GM18505 (cell line): ENCODE results near the gene PROB1.
"Not testable (repeated sequence)": the region's sequence is repeated elsewhere in the genome, so short reads cannot be mapped to it uniquely, and the experiment has no call there.

ENCODE experiments used
- ATAC-seq: cut with Tn5 transposase; IDR thresholded peaks from one replicate; pipeline ENCODE4 v1.9.1; 2021; ENCODE audit not compliant: unreplicated experiment
- POLR2A ChIP-seq: IDR thresholded peaks from 4 replicates; pipeline ENCODE4 v1.6.1; 2011; ENCODE audit warnings: borderline replicate concordance; ENCODE audit not compliant: insufficient read depth, insufficient read length; ENCODE audit errors: extremely low read depth

Gene PROB1

DNA sequence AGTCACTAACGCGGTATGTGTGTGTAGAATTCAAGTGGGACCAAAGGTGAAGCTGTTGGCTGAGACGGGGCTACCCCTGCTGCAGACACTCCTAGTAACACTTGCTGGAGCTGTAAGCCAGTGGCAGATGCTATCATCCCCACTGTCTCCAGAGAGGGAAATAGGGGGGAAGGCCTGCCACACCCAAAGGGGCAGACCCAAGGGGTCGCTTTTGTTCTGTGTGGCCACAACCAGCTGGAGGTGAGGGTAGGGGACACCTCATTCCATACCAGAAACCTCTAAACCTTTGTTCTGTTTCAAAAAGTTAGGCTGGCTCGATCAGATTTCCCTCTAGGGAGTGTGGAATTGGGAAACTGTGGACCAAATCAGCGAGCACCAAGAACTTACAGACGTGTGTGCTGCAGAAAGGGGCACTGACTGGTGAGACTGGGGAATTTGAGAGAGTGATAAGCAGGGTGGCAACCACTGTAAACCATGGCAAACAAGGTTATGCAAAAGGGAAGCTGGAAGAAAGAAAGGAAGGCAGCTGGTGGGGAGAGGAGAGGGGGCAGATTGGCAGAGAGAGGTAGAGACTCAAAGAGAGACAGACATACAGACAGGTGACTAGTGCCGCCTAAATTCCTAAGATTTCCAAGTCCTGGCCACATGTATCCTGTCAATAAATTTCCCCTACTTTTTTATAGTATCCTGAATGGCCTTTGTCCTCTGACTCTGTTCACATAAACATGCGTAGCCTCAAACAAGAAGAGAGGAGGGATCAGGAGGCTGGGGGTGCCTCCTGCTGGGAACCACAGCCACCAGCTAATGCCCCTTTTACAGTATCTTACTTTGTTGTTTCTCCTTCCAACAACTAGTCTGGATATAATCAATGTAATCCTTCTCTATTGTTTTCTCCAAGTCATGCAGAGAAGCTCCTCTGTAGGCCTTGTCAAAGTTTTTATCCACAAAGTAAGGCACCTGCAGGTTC is 24.6 kb upstream of the PROB1 start:
- no peak for ATAC-seq
- no peak for TF ChIP-seq POLR2A

DNA sequence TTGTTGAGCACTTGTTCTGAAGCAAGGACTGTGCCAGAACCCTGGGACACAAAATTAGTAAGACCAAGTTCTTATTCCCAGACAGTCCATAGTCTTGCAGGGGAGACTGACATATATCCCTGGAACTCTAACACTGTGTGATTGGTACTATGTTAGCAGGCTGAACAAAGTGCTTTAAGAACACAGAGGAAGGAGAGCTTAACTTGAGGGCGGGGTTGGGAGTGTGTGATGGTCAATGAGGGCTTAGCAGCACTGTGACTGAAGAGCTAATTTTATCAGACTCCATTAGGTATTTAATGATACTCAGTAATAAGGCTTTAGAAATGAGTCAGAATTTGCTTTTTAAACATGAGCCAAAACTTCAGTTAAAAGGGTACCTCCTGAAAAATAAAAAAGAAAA is 23.9 kb upstream of the PROB1 start:
- ATAC-seq = no peak
- TF ChIP-seq POLR2A = no peak

DNA sequence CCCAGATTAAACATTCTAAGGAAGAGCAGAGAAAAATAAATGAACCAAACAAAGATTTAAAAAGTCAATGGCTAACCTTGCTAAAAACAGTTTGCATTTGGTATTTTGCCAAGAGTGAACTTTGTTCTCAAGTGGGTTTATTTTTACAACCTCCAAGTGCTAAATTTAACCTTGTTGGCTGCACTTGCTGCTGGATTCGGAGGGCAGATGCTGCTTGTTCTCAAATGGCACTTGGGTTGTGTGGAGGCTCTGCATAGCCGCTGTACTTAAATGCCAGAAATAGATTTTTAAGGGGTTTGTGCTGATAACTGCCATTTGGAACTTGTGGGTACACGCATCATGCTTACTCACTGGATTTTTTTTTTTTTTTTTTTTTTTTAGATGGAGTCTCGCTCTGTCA is 22.3 kb upstream of the PROB1 start:
- no peak for TF ChIP-seq POLR2A
- ATAC-seq = no peak

DNA sequence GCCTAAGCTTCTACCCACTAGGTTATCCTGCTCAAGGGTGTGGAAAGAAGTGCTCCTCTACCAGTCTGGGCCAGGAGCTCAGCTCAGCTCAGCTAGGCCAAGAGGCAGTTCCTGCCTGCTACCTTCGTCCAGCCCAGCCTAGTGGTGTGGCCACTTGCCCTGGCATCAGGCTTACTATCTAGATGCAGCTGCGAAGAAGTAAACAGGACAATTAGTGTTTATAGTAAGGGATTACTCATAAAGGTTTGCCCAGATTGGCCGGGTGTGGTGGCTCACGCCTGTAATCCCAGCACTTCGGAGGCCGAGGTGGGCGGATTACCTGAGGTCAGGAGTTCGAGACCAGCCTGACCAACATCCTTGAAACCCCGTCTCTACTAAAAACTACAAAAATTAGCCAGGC is 21.7 kb upstream of the PROB1 start:
- no peak for ATAC-seq
- TF ChIP-seq POLR2A = no peak

DNA sequence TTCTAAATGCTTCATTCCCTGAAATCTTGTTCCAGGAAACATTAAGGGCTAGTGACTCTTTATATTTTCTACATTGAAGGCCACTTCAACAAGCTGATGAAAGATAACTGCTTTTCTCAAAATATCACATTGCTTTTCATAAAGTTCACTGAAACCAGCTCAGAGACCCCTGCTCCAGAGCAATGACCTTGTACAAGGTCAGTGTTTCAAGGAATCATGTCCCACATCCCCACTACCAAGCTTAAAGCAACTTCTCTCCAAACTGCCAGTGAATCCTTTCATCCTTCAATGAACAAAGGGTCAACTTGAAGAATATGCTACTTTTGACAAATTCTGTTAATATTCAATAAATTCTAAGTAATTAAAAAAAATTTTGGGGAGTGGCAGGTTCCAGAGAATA is 21.0 kb upstream of the PROB1 start:
- no peak for ATAC-seq
- TF ChIP-seq POLR2A = no peak

DNA sequence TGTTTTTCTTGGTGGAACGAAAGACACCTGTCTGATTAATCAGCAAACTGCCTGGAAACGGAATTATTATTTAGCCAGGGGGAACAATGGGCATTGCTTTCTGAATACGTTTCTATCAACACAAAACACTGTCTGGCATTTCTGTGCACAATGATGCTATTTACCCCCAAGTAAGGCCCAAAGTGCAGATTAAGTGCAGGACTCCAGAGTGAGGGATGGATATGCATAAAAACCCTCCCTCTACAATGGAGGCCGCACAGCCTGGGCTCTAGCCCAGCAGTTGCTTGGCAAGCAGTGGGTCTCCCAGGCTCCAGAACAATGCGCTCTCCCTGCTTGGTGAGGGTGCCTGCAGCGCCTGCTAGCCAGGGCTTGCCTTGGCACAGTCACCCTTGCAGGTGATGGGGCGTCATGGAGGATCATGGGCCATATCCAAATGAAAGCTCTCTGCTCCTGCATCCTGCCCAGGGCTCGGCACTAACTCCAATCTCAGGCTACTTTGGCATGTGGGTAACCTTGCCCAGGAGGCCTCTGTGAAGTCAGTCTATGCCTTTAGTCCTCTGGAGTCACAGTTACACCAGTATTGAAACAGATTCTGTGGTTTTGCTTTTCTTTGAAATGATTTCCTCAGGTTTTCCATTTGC is 20.4 kb upstream of the PROB1 start:
- ATAC-seq = no peak
- TF ChIP-seq POLR2A = no peak

DNA sequence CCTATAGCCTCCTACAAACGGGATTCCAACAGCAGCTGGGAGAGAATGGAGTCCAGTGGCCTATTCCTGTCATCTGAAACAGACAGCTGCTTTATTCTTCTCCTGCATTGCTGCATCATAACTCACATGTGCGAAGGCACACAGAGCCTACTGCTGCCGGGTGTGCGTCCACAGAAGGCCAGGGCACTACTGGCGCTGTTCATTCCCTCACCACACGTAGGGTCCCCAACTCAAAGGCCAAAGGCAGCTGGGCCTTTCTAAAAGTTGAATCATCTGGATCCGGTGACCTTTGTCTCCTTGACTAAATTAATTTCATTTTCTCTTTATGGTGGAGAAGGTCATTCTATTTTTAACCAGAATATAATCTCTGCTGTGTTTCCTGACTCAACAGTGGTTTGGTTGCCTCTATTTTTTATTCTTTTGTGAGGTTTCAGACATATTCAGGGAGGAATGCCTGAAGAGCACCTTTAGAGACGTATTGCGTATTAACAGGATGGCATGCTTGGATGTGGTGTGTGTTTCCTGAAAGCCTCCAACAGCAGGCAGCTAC is 19.8 kb upstream of the PROB1 start:
- no peak for ATAC-seq

DNA sequence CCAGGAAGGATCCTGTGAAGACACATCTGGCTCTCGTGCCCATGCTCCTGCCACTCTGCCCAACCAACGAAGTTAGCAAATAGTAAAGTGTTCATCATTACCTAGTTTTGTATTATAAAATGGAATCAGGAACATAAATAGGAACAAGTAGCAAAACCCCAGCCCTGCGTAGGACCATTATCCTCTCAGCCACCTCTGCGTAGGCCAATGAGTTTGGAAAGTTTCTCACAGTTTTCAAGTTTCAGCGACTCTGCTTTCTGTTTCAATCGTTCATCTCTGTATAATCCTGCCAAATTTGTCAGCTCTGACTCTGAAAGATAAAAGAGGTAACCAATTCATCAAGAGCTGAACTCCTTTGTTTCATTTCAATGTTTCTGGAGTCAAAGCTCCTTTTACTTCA is 19.1 kb upstream of the PROB1 start:
- TF ChIP-seq POLR2A = no peak
- no peak for ATAC-seq

More for the DNA sequence above, 19.8 kb upstream of the PROB1 start:
- TF ChIP-seq POLR2A = no peak

DNA sequence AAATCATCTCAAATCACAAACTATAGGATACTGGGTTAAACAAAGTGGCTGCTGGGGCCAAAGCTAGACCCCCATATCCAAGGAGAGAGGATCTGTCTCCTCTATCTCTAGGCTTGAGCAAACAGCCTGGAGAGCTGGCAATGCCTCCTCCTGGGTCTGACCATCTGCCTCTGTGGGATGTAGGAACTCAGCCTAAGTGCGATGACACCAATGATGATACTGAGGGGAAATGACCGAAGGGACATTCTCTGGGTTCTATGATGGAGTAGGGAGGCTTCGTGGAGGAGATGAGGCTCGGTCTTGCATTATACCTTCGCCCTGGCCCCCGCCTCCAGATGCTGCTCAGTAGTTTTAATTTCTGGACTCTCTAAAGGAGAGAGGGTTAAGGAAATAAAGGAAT is 18.2 kb upstream of the PROB1 start:
- no peak for TF ChIP-seq POLR2A
- ATAC-seq = no peak

DNA sequence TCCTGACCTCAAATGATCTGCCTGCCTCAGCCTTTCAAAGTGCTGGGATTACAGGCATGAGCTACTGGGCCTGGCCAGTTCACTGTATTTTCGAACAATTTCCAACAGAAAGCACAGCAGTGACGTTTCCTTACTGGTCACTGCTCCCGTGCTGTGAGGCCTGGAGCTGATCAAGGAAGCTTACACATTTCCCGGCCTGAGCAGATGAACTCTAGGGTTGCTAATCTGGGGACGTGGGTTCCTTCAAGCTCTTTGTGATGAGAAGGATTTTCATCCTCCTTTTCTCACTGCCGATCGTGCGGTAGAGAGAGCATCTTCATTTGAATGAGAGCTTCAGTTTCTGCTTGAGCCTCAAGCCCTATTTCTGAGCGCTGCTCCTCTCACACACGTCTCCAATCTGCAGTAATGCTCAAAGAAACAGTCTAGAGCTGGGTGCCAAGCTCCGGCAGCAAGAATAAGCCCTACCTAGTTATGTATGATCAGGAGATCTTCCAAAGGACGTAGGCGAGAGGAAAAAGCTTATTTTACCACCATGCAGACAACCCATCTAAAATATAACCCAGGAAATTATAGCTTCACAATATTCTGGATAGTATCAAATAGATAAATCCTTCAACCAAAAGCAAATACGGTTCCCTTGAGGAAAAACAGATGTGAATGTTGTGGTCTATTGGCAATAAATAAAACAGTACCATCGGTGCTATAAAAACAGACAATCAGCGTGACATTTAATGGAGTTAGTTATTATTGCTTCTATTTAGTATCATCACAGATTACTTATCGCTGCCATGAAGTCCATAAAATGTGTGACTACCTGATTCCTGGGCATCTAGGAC is 16.3 kb upstream of the PROB1 start:
- ATAC-seq = no peak
- no peak for TF ChIP-seq POLR2A

DNA sequence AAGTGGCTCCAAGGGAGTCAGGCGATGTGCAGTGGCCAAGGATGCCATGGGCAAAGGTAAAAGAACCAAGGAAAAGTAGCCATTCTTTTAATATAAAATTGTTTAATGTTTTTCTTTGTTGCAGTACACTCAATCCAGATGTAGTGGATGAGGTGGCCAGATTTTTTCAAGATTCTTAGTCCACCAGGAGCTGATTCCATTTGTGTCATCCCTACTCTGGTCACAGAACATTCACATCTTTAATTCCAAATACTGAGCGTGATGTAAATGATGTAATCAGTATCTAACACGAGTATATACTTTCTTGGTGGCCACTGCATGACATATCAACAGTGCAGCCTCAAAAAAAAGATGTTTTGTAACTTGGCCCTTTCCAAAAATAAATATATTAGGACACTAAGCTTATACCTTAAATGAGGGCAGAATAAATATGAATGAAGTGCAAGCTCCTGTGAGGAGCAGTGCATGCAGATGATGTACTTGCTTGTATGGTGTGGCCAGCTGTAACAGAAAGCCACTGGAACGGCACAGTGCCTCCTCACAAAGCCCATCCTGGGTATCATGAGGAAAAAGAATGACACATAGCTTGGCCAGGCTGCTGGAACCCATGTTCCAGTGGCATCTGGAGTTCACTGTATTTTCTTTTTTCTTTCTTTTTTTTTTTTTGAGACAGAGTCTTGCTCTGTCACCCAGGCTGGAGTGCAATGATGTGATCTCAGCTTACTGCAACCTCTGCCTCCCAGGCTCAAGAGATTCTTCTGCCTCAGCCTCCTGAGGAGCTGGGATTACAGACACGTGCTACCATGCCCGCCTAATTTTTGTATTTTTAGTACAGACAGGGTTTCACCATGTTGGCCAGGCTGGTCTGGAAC is 15.5 kb upstream of the PROB1 start:
- no peak for TF ChIP-seq POLR2A
- no peak for ATAC-seq

DNA sequence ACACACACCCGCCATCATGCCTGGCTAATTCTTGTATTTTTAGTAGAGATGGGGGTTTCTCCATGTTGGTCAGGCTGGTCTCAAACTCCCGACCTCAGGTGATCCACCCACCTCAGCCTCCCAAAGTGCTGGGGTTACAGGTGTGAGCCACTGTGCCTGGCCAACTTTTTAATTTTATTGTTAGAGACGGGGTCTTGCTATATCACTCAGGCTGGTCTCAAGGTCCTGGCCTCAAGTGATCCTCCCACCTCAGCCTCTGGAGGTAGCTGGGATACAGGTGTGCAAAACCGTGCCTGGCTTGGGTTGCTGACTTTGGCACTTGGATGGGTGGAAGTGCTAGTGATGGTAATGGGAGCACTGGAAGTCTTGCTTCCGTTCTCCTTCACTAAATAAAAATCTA is 14.2 kb upstream of the PROB1 start:
- ATAC-seq = not testable (repeated sequence)

DNA sequence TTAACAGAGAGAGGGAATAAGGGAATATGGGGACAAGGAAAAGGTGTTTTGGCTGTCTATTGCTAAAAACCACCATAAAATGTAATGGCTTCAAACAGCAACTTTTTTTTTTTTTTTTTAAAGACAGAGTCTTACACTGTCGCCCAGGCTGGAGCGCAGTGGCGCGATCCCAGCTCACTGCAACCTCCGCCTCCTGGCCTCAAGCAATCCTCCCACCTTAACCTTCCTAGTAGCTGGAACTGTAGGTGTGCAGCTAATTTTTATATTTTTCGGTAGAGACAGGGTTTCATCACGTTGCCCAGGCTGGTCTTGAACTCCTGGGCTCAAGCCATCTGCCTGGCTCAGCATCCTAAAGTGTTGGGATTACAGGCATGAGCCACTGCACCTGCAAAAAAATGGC is 13.3 kb upstream of the PROB1 start:
- ATAC-seq = no peak
- TF ChIP-seq POLR2A = no peak

DNA sequence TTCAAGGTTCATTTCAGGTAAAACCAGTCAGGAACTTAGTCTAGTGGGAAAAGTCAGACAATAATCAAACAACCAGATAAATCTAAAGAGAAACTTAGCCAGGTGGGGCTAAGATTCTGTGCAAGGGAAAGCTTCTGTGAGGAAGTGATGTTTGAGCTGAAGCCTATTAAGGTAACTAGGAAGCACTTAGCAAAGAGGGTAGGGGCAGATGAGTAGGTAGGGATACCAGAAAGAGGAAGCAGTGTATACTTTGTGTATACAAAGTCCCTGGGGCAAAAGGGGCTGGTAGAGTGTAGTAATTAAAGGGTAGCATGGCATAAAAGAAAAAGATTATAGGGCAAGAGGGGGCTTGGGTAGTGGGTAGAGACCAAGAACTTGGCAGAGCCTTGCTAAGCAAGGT is 12.6 kb upstream of the PROB1 start:
- TF ChIP-seq POLR2A = no peak
- no peak for ATAC-seq
